ENCODE results near the gene PTPRE.

The PTPRE gene

DNA sequence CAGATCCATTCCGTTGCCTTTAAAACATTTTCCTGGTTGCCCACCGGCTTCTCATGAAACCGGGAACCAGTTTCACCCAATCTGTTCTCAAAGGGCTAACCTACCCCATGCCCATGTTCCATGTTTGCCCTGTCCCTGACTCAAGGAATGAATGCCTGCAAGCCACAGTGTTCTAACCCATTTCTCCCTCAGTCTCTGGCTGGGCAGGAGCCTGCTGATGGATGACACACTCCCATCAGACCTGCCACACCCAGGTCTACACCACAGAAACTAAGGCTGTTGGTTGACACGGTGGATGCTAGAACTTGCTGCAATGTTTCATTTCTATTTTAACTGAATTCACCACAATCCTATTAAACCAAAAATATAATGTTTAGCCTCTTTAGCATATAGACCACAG is 29.8 kb upstream of the PTPRE start:
- Mint-ChIP-seq H3K4me1 (ENCODE audit: low read depth) (peaks cover 9% of the 10 kb centered on the region), H3K36me3 (no peaks in the 10 kb centered on the region), H3K27ac (no peak overlapping the region), H3K4me3 (no peak overlapping the region), H3K27me3 (peaks cover 6% of the 10 kb centered on the region), H3K9me3 (ENCODE audit: low read depth) (no peaks in the 10 kb centered on the region)

GRCh38 chr10:127877699-127878098 is 29.2 kb upstream of the PTPRE start:
- Mint-ChIP-seq H3K4me3 (no peak overlapping the region), H3K36me3 (no peaks in the 10 kb centered on the region), H3K4me1 (ENCODE audit: low read depth) (peaks cover 9% of the 10 kb centered on the region), H3K27me3 (peaks cover 3% of the 10 kb centered on the region), H3K27ac (no peak overlapping the region), H3K9me3 (ENCODE audit: low read depth) (no peaks in the 10 kb centered on the region)

- no peaks in the 10 kb centered on the region for H3K36me3 Mint-ChIP-seq
- H3K27ac Mint-ChIP-seq: no peak overlapping the region
- H3K9me3 Mint-ChIP-seq (ENCODE audit: low read depth): no peaks in the 10 kb centered on the region
- H3K27me3 Mint-ChIP-seq: peaks cover 3% of the 10 kb centered on the region
- no peak overlapping the region for H3K4me3 Mint-ChIP-seq
- peaks cover 9% of the 10 kb centered on the region for H3K4me1 Mint-ChIP-seq (ENCODE audit: low read depth)
These were observed 28.3 kb upstream of the PTPRE start for GRCh38 chr10:127878475-127879055.

DNA sequence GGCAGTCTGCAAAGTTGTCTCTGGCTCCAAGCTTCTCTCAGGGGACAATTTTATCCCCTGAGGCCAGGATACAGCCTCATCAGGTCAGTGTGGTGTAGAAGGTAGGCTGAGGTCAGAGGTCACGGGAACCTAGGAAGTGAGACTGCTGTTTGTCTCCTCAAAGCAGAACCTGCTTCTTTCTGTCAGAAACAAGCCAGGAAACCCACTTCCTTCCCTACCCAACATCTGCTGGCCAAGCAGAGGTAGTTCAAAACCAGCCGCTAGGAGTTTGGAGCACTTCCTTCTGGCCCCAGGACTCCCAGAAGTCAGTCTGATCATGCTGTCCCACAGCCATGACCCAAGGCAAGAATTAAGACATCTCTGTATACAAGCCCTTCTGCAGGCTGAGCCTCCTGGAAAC is 26.3 kb upstream of the PTPRE start:
- Mint-ChIP-seq H3K27ac (no peak overlapping the region), H3K4me1 (ENCODE audit: low read depth) (peaks cover 9% of the 10 kb centered on the region)

DNA sequence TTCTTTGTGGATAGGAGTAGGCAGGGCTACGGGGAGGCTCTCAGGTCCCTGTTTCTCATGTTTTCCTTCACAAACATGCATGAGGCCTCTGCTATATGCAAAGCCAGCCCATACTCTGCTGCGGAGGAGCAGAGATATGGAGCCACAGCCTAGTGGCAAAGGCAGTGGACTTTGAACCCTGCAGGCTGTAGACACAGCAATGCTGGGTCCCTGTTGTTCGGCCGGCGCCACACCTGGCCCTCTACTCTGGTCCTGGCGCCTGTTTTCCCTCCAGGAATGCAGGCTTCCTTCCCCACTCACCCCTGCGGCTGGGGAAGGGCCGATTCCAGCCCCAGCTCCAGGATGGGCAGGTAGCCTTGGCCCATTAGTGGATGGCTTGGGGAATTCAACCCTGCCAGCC is 25.6 kb upstream of the PTPRE start:
- Mint-ChIP-seq H3K4me1 (ENCODE audit: low read depth) (peaks cover 9% of the 10 kb centered on the region), H3K36me3 (no peaks in the 10 kb centered on the region), H3K4me3 (no peak overlapping the region), H3K27ac (no peak overlapping the region), H3K9me3 (ENCODE audit: low read depth) (no peaks in the 10 kb centered on the region), H3K27me3 (no peaks in the 10 kb centered on the region)

More for the DNA sequence above, 26.3 kb upstream of the PTPRE start:
- peaks cover under 1% of the 10 kb centered on the region for H3K27me3 Mint-ChIP-seq
- no peak overlapping the region for H3K4me3 Mint-ChIP-seq
- no peaks in the 10 kb centered on the region for H3K36me3 Mint-ChIP-seq
- no peaks in the 10 kb centered on the region for H3K9me3 Mint-ChIP-seq (ENCODE audit: low read depth)

DNA sequence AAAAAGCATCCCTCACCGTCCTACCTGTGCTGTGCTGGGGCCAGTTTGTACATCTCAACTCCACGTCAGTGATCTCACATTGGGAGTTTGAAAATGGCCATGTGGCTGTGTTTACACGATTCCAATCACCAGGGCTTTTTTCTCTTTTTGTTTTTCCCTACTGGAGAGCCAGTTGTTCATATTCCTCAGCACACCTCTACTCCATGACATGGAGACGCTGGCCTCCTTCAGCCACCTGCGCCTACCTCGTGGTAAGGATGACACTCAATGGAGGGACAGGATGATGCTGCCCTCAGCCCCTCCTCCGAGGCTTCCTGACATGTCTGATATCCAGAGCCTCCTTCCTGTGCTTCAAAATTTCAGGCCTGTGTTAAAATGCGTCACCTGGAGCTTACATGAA is 24.5 kb upstream of the PTPRE start:
- H3K4me1 Mint-ChIP-seq (ENCODE audit: low read depth): peaks cover 9% of the 10 kb centered on the region
- no peaks in the 10 kb centered on the region for H3K9me3 Mint-ChIP-seq (ENCODE audit: low read depth)
- H3K4me3 Mint-ChIP-seq: no peak overlapping the region
- H3K36me3 Mint-ChIP-seq: no peaks in the 10 kb centered on the region
- H3K27me3 Mint-ChIP-seq: no peaks in the 10 kb centered on the region
- H3K27ac Mint-ChIP-seq: no peak overlapping the region

GRCh38 chr10:127882801-127883459 is 24.0 kb upstream of the PTPRE start:
- Mint-ChIP-seq H3K27ac (no peak overlapping the region), H3K27me3 (no peaks in the 10 kb centered on the region), H3K9me3 (ENCODE audit: low read depth) (no peaks in the 10 kb centered on the region), H3K4me1 (ENCODE audit: low read depth) (peaks cover 9% of the 10 kb centered on the region), H3K4me3 (no peak overlapping the region), H3K36me3 (no peaks in the 10 kb centered on the region)

- Mint-ChIP-seq H3K4me1 (ENCODE audit: low read depth) (peaks cover 9% of the 10 kb centered on the region), H3K4me3 (no peak overlapping the region), H3K27ac (no peak overlapping the region), H3K36me3 (no peaks in the 10 kb centered on the region), H3K27me3 (no peaks in the 10 kb centered on the region), H3K9me3 (ENCODE audit: low read depth) (no peaks in the 10 kb centered on the region)
These were observed 23.4 kb upstream of the PTPRE start for GRCh38 chr10:127883516-127883915.

- Mint-ChIP-seq H3K4me1 (ENCODE audit: low read depth) (peaks cover 9% of the 10 kb centered on the region), H3K36me3 (no peaks in the 10 kb centered on the region), H3K27me3 (no peaks in the 10 kb centered on the region), H3K9me3 (ENCODE audit: low read depth) (no peaks in the 10 kb centered on the region), H3K27ac (no peak overlapping the region), H3K4me3 (no peak overlapping the region)
These were observed 22.4 kb upstream of the PTPRE start for GRCh38 chr10:127884501-127884900.

DNA sequence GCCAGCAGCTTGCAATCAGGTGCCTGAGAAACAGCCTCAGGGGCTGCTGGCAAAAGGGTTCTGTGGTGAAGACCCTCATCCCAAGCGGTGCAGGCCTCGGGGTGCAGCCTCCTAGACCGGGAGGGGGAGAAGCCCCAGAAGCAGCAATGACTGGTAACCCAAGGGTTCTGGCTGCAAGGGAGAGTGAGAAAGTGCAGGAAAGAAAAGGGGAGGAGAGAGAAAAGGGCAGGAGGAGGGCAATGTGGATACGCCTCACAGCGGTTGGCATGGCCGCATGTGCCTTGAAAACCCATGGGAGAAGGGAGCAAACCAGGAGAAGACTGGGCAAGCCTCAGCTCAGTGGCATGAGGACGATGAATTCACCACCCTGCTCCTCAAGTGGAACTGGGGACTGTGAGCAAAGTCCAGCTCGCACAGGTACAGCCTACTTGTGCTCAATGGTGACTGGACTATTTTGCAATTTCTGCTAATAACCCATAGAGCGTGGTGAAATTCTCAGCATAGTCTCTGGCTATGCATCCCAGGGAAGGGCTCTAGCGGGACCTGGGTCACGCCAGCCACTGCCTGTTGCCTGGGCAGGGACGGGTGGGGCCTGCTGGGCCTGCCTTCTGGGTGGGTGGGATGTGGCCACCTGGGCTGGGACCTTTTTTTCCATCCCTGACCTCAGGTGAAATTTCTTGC is 20.4 kb upstream of the PTPRE start:
- no peaks in the 10 kb centered on the region for H3K36me3 Mint-ChIP-seq
- H3K27ac Mint-ChIP-seq: no peak overlapping the region
- H3K9me3 Mint-ChIP-seq (ENCODE audit: low read depth): no peaks in the 10 kb centered on the region
- no peaks in the 10 kb centered on the region for H3K27me3 Mint-ChIP-seq
- no peak overlapping the region for H3K4me3 Mint-ChIP-seq
- H3K4me1 Mint-ChIP-seq (ENCODE audit: low read depth): no peaks in the 10 kb centered on the region

- no peak overlapping the region for H3K4me3 Mint-ChIP-seq
- H3K9me3 Mint-ChIP-seq (ENCODE audit: low read depth): no peaks in the 10 kb centered on the region
- peaks cover 2% of the 10 kb centered on the region for H3K27me3 Mint-ChIP-seq
- H3K27ac Mint-ChIP-seq: no peak overlapping the region
- no peaks in the 10 kb centered on the region for H3K4me1 Mint-ChIP-seq (ENCODE audit: low read depth)
- no peaks in the 10 kb centered on the region for H3K36me3 Mint-ChIP-seq
These were observed 19.1 kb upstream of the PTPRE start for GRCh38 chr10:127887541-127888415.

DNA sequence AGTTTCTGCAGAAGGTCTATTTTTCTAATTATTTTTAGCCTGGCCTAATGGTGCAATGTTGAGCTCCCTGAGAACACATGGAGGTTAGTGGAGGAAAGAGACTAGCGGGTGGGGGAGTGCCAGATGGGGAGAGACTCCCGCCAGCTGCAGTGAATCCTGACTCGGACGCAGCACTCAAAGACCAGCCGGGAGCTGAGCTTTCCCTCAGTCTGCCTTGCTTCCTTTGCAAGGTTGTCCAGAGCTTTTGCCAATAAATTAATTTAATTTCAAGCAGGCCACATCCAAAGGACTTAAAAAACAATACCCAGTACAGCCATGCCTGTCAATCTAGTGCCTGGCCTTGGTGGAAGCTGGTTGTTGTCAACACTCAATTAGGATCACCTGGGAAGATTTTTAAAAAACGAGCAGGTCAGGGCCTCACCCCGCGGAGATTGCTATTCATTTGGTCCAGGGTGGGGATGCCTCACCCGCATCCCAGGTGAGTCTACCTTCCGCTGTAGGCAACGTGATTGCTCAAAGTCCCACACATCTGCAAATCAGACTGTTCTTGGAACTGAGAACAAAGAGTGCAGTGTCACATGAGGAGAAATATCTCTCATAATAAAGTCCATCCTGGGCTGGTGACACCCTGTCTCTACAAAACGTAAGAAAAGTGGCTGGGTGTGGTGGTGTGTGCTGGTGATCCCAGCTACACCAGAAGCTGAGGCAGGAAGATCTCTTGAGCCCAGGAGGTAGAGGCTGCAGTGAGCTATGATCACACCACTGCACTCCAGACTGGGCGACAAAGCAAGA is 18.2 kb upstream of the PTPRE start:
- no peaks in the 10 kb centered on the region for H3K9me3 Mint-ChIP-seq (ENCODE audit: low read depth)

GRCh38 chr10:127889605-127890195 is 17.2 kb upstream of the PTPRE start:
- Mint-ChIP-seq H3K4me3 (no peak overlapping the region), H3K9me3 (ENCODE audit: low read depth) (no peaks in the 10 kb centered on the region), H3K36me3 (no peaks in the 10 kb centered on the region), H3K27ac (no peak overlapping the region), H3K27me3 (peaks cover 4% of the 10 kb centered on the region), H3K4me1 (ENCODE audit: low read depth) (no peaks in the 10 kb centered on the region)

More for the DNA sequence above, 18.2 kb upstream of the PTPRE start:
- H3K36me3 Mint-ChIP-seq: no peaks in the 10 kb centered on the region
- no peak overlapping the region for H3K27ac Mint-ChIP-seq
- H3K4me3 Mint-ChIP-seq: no peak overlapping the region
- H3K4me1 Mint-ChIP-seq (ENCODE audit: low read depth): no peaks in the 10 kb centered on the region
- peaks cover 2% of the 10 kb centered on the region for H3K27me3 Mint-ChIP-seq

- Mint-ChIP-seq H3K9me3 (ENCODE audit: low read depth) (no peaks in the 10 kb centered on the region), H3K4me3 (no peak overlapping the region), H3K4me1 (ENCODE audit: low read depth) (no peaks in the 10 kb centered on the region), H3K36me3 (no peaks in the 10 kb centered on the region), H3K27ac (no peak overlapping the region), H3K27me3 (peaks cover 4% of the 10 kb centered on the region)
These were observed 16.7 kb upstream of the PTPRE start for GRCh38 chr10:127890216-127890615.

Data from activated naive CD8-positive, alpha-beta T cell (primary cell).